Medulla oblongata (tissue), 1 donor: ENCODE results near the gene AIF1L.

Source experiments
- DNase-seq: peaks from one replicate; pipeline ENCODE4 v3.0.0-alpha.2; 2015; ENCODE audit errors: extremely low spot score

AIF1L gene

DNA sequence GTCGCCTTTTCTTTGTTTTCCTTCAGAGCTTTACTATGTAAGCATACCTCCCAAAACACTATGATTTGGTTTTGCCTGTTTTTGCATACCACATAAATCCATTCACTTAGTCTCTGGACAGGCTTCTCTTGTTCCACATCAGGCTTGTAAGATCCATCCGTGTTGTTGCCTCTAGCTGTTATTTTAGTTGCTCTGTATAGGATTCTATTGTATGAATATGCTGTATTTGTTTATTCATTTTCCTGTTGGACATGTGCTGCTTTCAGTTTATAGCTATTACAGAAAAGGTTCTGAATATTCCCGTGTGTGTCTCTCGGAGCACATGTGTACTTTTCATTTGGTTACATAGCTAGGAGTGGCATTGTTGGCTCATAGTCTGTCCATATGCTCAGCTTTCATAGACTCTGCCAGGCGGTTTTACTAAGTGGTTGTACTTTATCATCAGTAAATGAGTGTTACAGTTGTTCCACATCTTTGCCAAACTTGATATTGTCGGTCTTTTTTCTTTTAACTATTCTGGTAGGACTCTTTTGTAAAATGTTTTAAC is 70.9 kb downstream of the AIF1L start:
- no peak for DNase-seq

DNA sequence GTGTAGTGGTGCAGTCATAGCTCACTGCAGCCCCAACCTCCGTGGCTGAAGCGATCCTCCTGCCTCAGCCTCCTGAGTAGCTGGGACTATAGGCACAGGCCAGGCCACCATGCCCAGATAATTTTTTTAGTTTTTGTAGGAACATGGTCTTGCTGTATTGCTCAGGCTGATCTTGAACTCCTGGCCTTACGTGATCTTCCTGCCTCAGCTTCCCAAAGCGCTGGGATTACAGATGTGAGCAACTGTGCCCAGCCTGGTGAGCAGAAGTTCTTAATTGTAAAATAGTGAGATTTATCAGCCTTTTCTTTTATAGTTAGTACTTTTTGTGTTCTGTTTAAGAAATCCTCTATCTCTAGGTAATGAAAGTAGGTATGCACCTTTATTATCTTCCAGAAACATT is 71.6 kb downstream of the AIF1L start:
- DNase-seq = no peak

DNA sequence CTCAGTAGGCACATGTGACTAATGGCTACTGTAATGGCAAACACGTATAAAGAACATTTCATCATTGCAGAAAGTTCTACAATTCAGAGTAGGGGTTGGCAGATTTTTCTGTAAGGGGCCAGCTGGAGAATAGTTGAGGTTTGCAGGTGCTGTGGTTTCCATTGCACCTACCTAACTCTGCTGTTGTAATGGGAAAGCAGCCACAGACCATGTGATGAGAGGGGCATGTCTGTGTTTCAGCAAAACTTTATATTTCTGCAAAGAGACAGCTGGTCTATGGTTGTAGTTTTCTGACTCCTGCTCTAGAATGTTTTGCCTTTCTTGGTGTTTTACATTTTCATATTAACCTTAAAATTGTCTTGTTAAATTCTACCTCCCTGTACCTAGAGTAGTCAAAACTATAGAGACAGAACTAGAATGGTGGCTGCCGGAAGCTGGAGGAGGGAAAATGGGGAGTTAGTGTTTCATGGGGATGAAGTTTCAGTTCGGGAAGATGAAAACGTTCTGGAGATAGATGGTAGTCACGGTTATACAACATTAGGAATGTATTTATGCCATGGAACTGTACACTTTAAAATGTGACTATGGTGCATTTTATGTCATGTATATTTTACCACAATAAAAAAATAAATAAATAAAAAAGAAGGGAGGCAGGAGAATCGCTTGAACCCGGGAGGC is 73.4 kb downstream of the AIF1L start:
- no peak for DNase-seq
